Mesothelial cell of epicardium (in vitro differentiated cells): ENCODE results near the gene CLTB. TPM values are rescaled to one million over a fixed set of nuclear protein-coding genes. Genes with fewer than 3 reads are reported as not detected.
"Not testable (repeated sequence)": the region's sequence is repeated elsewhere in the genome, so short reads cannot be mapped to it uniquely, and the experiment has no call there.

ENCODE experiments used
- DNase-seq, 2 experiments: peaks; one replicate each; pipeline ENCODE4 v3.0.0; 2021; ENCODE audit warnings: low spot score in 2 of 2; ENCODE audit not compliant: unreplicated experiment in 2 of 2
- H3K27ac Mint-ChIP-seq: 2 replicates; pipeline ENCODE4 v1.8.0; 2021; ENCODE audit warnings: mixed read lengths
- H3K27me3 Mint-ChIP-seq: 2 replicates; pipeline ENCODE4 v1.8.0; 2021; ENCODE audit warnings: low read depth, mixed read lengths
- H3K36me3 Mint-ChIP-seq: 2 replicates; pipeline ENCODE4 v1.8.0; 2021; ENCODE audit warnings: mixed read lengths
- H3K4me1 Mint-ChIP-seq: 2 replicates; pipeline ENCODE4 v1.8.0; 2021; ENCODE audit warnings: mixed read lengths
- H3K4me3 Mint-ChIP-seq: 2 replicates; pipeline ENCODE4 v1.8.0; 2021; ENCODE audit warnings: mild to moderate bottlenecking, moderate library complexity, mixed read lengths
- H3K9me3 Mint-ChIP-seq: 2 replicates; pipeline ENCODE4 v1.8.0; 2021; ENCODE audit warnings: mixed read lengths
- total RNA-seq: library from RNA; stranded (reverse); gene quantifications from 3 replicates; pipeline ENCODE4 v1.2.1, GENCODE V29; 2021
- TF ChIP-seq, protein P1 (sequence below): fragments of 200-600 bp; sonication (generic); IDR thresholded peaks from one replicate; pipeline ENCODE4 v1.5.0; 2021; ENCODE audit warnings: antibody characterized with exemption; ENCODE audit not compliant: unreplicated experiment

The CLTB gene
- total RNA-seq, 1 donor from 2014 or later, result 43.3 TPM

DNA sequence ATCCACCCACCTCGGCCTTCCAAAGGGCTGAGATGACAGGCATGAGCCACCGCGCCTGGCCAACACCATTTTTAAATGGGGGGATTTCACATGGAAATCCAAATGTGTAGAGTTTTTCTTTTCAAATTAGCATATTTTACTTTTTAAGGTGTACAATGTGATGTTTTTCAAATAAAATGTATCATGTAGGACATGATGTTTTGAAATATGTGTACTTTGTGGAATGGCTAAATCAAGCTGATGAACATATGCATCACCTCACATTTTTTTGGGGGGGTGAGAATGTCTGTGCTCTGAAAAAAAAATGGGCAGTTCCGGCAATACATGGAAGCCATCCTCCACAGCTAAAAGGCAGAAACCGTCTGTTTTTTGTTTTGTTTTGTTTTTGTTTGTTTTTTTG is 28.4 kb upstream of the CLTB start:
- Mint-ChIP-seq H3K4me3 (no peak overlapping the region), H3K4me1 (peaks cover 10% of the 10 kb centered on the region), H3K27me3 (peaks cover 9% of the 10 kb centered on the region), H3K36me3 (no peaks in the 10 kb centered on the region), H3K9me3 (no peaks in the 10 kb centered on the region), H3K27ac (no peak overlapping the region)
- TF ChIP-seq, protein P1, sequence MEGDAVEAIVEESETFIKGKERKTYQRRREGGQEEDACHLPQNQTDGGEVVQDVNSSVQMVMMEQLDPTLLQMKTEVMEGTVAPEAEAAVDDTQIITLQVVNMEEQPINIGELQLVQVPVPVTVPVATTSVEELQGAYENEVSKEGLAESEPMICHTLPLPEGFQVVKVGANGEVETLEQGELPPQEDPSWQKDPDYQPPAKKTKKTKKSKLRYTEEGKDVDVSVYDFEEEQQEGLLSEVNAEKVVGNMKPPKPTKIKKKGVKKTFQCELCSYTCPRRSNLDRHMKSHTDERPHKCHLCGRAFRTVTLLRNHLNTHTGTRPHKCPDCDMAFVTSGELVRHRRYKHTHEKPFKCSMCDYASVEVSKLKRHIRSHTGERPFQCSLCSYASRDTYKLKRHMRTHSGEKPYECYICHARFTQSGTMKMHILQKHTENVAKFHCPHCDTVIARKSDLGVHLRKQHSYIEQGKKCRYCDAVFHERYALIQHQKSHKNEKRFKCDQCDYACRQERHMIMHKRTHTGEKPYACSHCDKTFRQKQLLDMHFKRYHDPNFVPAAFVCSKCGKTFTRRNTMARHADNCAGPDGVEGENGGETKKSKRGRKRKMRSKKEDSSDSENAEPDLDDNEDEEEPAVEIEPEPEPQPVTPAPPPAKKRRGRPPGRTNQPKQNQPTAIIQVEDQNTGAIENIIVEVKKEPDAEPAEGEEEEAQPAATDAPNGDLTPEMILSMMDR, result no peak
- no peak for DNase-seq

DNA sequence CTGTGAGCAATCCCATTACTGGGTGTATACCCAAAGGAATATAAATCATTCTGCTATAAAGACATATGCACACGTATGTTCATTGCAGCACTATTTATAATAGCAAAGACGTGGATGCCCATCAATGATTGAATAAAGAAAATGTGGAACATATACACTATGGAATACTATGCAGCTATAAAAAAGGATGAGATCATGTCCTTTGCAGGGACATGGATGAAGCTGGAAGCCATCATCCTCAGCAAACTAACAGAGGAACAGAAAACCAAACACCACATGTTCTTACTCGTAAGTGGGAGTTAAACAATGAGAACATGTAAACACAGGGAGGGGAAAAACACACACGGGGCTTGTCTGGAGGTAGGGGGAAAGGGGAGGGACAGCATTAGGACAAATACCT is 26.6 kb upstream of the CLTB start:
- not testable (repeated sequence) for DNase-seq, H3K4me3 Mint-ChIP-seq, H3K4me1 Mint-ChIP-seq, H3K36me3 Mint-ChIP-seq, H3K9me3 Mint-ChIP-seq, H3K27me3 Mint-ChIP-seq, H3K27ac Mint-ChIP-seq

DNA sequence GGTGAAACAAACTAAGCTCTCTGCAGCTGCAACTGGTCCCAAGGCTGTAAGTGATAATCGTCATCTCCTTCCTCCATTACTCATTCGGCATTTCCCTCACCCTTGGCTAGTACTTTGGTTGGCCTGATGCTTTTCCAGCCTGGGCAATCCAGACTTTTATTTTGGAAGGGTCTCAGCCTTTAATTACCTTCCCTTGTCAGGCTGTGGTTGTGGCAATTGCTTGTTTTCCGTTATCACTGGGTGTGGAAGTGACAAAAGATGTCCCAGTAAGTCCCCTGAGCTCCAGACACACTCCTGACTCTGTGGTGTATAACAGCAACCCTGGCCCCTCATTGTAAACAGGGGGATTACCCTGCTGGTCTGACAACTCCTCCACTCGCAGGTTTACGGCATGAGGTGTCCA is 25.6 kb upstream of the CLTB start:
- no peak overlapping the region for H3K27ac Mint-ChIP-seq

DNA sequence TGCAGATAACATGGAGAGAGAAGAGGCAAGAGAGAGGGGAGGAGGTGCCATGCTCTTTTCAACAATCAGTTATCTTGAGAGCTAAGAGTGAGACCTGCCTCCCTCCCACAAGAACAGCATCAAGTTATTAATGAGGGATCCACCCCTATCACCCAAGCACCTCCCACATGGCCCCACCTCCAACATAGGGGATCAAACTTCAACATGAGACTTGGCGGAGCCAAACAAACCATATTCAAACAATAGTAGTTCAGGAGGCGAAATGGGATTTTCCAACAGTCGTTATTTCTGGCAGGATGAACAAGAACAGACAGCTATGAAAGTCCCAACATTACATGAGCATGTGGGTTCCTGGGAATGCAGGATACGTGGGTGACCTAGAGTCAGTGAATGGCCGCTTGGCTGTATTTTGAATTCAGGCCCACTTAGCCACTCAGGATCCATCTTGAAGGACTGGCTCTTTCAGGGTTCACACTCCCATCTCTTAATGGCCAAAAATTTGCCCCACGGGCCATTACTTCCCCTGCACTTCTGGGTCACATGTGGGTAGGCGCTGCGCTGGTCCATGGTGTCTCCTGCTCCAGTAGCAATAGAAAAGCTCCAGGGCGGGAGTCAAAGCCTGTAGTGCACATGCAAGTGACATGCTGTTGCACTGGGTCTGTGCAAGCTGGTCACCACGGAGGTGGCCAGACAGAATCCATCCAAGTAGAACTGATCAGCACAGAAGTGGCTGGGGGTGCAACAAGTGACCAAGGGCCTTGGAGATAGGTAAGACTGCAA is 24.8 kb upstream of the CLTB start:
- TF ChIP-seq, protein P1, result no peak
- H3K4me3 Mint-ChIP-seq, result no peak overlapping the region
- no peaks in the 10 kb centered on the region for H3K9me3 Mint-ChIP-seq
- no peaks in the 10 kb centered on the region for H3K4me1 Mint-ChIP-seq
- H3K27me3 Mint-ChIP-seq, result peaks cover 13% of the 10 kb centered on the region
- no peak for DNase-seq
- no peaks in the 10 kb centered on the region for H3K36me3 Mint-ChIP-seq
- no peak overlapping the region for H3K27ac Mint-ChIP-seq

More for the DNA sequence above, 25.6 kb upstream of the CLTB start:
- H3K4me1 Mint-ChIP-seq, result peaks cover 2% of the 10 kb centered on the region
- H3K36me3 Mint-ChIP-seq, result no peaks in the 10 kb centered on the region
- no peaks in the 10 kb centered on the region for H3K9me3 Mint-ChIP-seq
- no peak overlapping the region for H3K4me3 Mint-ChIP-seq
- TF ChIP-seq, protein P1, result no peak
- DNase-seq, result no peak
- H3K27me3 Mint-ChIP-seq, result peaks cover 11% of the 10 kb centered on the region

DNA sequence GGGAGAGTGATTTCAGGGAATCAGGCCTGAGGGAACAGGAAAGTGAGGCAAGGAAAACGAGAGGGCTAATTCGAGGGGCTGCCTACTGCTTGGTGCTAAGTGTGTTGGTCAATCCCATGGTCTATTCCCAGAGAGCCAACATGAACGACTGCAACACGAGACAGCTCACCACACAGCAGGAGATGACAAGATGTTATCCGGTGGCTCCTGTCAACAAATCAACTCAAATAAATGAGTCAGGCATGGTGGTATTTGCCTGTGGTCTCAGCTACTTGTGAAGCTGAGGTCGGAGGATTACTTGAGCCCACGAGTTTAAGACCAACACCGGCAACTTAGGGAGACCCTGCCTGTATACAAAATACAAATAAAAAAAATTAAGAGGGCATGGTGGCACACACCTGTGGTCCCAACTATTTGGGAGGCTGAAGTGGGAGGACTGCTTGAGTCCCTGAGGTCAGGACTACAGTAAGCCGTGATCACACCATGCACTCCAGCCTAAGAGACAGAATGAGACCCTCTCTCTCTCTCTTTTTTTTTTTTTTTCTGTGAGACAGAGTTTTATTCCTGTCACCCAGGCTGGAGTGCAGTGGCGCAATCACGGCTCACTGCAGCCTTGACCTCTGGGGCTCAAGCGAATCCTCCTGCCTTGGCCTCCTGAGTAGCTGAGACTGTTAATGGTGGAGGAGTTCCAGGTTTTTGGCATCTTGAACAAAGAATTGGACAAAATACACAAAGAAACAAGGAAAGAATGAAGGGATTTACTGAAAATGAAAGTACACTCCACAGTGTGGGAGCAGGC is 22.8 kb upstream of the CLTB start:
- Mint-ChIP-seq H3K4me3 (no peak overlapping the region), H3K27ac (no peak overlapping the region), H3K4me1 (no peaks in the 10 kb centered on the region), H3K36me3 (no peaks in the 10 kb centered on the region), H3K27me3 (peaks cover 13% of the 10 kb centered on the region), H3K9me3 (no peaks in the 10 kb centered on the region)
- TF ChIP-seq, protein P1, result no peak
- no peak for DNase-seq

DNA sequence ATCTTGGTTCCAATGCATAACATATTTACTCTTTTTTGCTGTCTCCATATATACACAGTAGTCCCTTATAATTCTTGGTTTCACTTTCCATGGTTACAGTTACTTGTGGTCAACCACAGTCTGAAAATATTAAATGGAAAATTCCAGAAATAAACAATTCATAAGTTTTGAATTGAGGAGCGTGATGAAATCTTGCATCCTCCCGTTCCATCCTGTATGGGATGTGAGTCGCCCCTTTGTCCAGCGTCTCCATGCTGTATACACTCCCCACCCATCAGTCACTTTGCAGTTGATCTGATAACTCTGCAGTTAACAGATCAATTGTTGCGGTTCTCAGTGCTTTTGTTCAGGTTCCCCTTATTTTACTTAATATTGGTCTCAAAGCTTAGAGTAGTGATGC is 20.3 kb upstream of the CLTB start:
- no peaks in the 10 kb centered on the region for H3K36me3 Mint-ChIP-seq
- TF ChIP-seq, protein P1, result no peak
- no peak overlapping the region for H3K27ac Mint-ChIP-seq
- peaks cover 12% of the 10 kb centered on the region for H3K27me3 Mint-ChIP-seq
- DNase-seq, result no peak
- H3K4me1 Mint-ChIP-seq, result no peaks in the 10 kb centered on the region
- H3K4me3 Mint-ChIP-seq, result no peak overlapping the region
- H3K9me3 Mint-ChIP-seq, result no peaks in the 10 kb centered on the region
